ENCODE measurements around the gene MYZAP.

The MYZAP gene

DNA sequence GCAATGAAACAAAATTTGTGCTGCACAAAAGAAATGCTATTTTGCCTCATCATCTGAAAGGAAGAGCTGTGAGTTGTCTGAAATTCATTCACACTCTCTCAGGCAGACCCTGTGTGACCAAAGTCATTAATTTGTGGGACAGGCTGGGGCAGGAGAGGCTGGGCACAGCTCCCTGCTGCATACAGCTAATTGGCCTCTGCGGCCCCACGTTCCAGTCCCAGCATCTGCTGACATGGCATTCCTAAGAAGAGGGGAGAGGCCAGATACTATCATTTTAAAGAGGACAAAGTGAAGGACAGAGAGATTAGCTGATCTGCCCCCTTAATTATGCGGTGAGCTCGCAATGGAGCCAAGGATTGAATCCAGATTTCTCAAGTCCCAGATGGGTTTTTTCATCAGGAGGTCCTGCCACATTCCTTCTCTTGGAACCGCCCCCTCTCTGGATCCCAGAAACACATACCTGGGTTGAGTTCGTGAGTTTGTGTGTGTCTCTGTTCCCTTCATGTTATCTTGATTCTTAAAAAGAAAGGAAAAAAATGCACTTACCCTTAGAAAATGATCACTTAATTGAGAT, 139.9 kb downstream of the MYZAP start:
- H3K4me3 ChIP-seq (replicated peaks; ENCODE audit: low read depth, low read length) = no peak overlapping the region
- no peak for DNase-seq (ENCODE audit: low read depth)
- TF ChIP-seq, protein P1, sequence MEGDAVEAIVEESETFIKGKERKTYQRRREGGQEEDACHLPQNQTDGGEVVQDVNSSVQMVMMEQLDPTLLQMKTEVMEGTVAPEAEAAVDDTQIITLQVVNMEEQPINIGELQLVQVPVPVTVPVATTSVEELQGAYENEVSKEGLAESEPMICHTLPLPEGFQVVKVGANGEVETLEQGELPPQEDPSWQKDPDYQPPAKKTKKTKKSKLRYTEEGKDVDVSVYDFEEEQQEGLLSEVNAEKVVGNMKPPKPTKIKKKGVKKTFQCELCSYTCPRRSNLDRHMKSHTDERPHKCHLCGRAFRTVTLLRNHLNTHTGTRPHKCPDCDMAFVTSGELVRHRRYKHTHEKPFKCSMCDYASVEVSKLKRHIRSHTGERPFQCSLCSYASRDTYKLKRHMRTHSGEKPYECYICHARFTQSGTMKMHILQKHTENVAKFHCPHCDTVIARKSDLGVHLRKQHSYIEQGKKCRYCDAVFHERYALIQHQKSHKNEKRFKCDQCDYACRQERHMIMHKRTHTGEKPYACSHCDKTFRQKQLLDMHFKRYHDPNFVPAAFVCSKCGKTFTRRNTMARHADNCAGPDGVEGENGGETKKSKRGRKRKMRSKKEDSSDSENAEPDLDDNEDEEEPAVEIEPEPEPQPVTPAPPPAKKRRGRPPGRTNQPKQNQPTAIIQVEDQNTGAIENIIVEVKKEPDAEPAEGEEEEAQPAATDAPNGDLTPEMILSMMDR (IDR thresholded peaks at IDR 0.05; ENCODE audit: low read length, missing control alignments) = no peak

DNA sequence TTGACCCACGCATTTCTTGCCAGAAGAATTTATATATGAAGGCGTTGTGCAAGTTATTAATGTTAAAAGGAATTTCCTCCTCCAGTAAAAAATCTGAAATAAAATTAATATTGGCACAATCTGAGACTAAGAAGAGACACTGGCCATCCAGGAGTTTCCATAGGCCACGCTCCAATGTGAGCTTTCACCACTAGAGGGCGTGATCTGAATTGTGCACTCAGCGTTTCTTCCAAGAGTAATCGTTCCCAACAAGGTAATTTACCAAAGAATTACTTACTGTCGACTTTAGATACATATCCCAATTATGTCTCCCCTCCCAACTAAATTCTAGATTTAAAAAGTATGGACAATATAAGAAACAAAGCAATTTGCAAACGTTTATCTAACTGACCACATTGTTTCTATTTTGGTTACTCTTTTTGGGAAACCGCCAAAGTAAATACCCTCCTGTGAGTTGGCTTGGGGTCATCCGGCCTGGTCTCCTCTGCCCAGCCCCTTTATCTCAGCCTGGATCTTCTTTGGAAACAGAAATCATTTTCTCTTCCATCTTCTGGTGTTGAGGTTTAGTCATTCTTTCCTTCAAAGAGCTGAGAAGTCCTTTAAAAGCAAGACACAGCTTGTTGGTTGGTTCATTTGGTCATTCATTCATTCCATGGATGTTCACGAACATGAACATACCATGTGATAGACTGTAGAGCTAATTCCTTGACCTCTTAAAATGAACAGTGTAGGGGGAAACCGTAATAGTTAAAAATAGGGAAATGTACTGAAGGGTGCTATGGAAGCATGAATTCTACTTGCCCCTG, 141.0 kb downstream of the MYZAP start:
- peak; percentile 72 for DNase-seq (ENCODE audit: low read depth)
- TF ChIP-seq, protein P1 (IDR thresholded peaks at IDR 0.05; ENCODE audit: low read length, missing control alignments) = peak; percentile 93
- no peak overlapping the region for H3K4me3 ChIP-seq (replicated peaks; ENCODE audit: low read depth, low read length)

DNA sequence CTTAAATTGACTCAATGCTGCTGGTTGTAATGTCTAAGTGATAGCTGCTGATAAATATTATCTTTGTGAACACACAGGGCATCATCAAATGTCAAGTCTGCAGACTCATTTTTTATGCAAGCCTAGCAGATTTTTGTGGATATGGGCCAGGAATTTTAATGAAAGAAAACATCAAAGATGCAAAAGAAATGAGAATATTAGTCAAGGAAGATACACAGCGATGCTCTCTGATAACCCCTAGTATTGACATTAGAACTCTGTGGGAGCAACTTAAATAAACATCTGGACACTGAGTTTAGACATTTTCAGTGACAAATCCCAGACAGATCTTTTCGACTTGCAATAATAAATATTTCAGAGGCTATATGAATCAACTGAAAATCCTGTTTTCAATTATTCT, 143.2 kb downstream of the MYZAP start:
- TF ChIP-seq, protein P1 (IDR thresholded peaks at IDR 0.05; ENCODE audit: low read length, missing control alignments) = no peak
- no peak overlapping the region for H3K4me3 ChIP-seq (replicated peaks; ENCODE audit: low read depth, low read length)
- DNase-seq (ENCODE audit: low read depth) = no peak

Data from fibroblast of pulmonary artery (primary cell).